Neural cell (in vitro differentiated cells): ENCODE measurements around the gene LY6G5B. TPM values are rescaled to one million over a fixed set of nuclear protein-coding genes. Genes with fewer than 3 reads are reported as not detected.

Source experiments
- H2AFZ ChIP-seq: fragments of 200-600, 300-800 bp; sonication (generic), shearing (Covaris generic); 2 replicates; pipeline ENCODE4 v1.6.0; 2014; ENCODE audit warnings: low read depth, mild to moderate bottlenecking, antibody characterized with exemption, low read length, moderate library complexity
- H3F3A ChIP-seq: fragments of 200-600 bp; shearing (Covaris generic); 2 replicates; pipeline ENCODE4 v1.6.1; 2016; ENCODE audit warnings: mild to moderate bottlenecking, moderate library complexity, mixed read lengths, antibody characterized with exemption, low read length; ENCODE audit not compliant: insufficient read depth, poor library complexity, severe bottlenecking
- H3K27ac ChIP-seq: fragments of 200-600, 300-800 bp; sonication (generic), shearing (Covaris generic); 2 replicates; pipeline ENCODE4 v1.5.1; 2014; ENCODE audit warnings: mild to moderate bottlenecking, low read length, moderate library complexity
- H3K27me3 ChIP-seq: fragments of 300-800, 200-600 bp; sonication (generic), shearing (Covaris generic); 2 replicates; pipeline ENCODE4 v1.6.0; 2014; ENCODE audit warnings: mild to moderate bottlenecking, low read depth, low read length, moderate library complexity; ENCODE audit not compliant: insufficient read depth
- H3K36me3 ChIP-seq: fragments of 300-800, 200-600 bp; sonication (generic), shearing (Covaris generic); 2 replicates; pipeline ENCODE4 v1.5.1; 2014; ENCODE audit warnings: mild to moderate bottlenecking, antibody characterized with exemption, low read length, moderate library complexity; ENCODE audit not compliant: insufficient read depth
- H3K4me2 ChIP-seq: fragments of 300-800, 200-600 bp; sonication (generic), shearing (Covaris generic); 2 replicates; pipeline ENCODE4 v1.6.0; 2014; ENCODE audit warnings: mild to moderate bottlenecking, low read length
- H3K4me3 ChIP-seq: fragments of 300-800, 200-600 bp; sonication (generic), shearing (Covaris generic); 2 replicates; pipeline ENCODE4 v1.5.1; 2014; ENCODE audit warnings: mild to moderate bottlenecking, low read length, moderate library complexity
- H3K79me2 ChIP-seq: fragments of 200-600 bp; shearing (Covaris generic); replicated peaks from 2 replicates; pipeline ENCODE4 v1.6.0; 2014; ENCODE audit warnings: mild to moderate bottlenecking, low read length, moderate library complexity; ENCODE audit not compliant: insufficient read depth
- H3K9ac ChIP-seq: fragments of 300-800, 200-600 bp; sonication (generic), shearing (Covaris generic); 2 replicates; pipeline ENCODE4 v1.6.1; 2016; ENCODE audit warnings: mild to moderate bottlenecking, low read length, mixed read lengths
- H3K9me2 ChIP-seq: fragments of 200-600 bp; shearing (Covaris generic); 2 replicates; pipeline ENCODE4 v1.6.1; 2016; ENCODE audit warnings: mild to moderate bottlenecking, low read length, mixed read lengths; ENCODE audit not compliant: insufficient read depth
- H3K9me3 ChIP-seq: fragments of 200-600, 300-800 bp; sonication (generic), shearing (Covaris generic); 2 replicates; pipeline ENCODE4 v1.6.1; 2016; ENCODE audit warnings: mild to moderate bottlenecking, mixed run types, low read length, moderate library complexity, mixed read lengths
- H4K20me1 ChIP-seq: fragments of 200-600 bp; shearing (Covaris generic); 2 replicates; pipeline ENCODE4 v1.6.1; 2016; ENCODE audit warnings: mild to moderate bottlenecking, mixed run types; ENCODE audit not compliant: insufficient read depth
- EP300 ChIP-seq: fragments of 450-650 bp; conservative IDR thresholded peaks from 2 replicates; pipeline ENCODE4 v1.6.1; 2014; ENCODE audit warnings: antibody characterized with exemption, mild to moderate bottlenecking, moderate library complexity; ENCODE audit not compliant: poor library complexity, severe bottlenecking
- EZH2 ChIP-seq: fragments of 200-600, 300-800 bp; shearing (Covaris generic), sonication (generic); IDR thresholded peaks from 2 replicates; pipeline ENCODE4 v1.6.1; 2014; ENCODE audit warnings: antibody characterized with exemption, low read length, borderline replicate concordance, mild to moderate bottlenecking; ENCODE audit not compliant: insufficient read depth, poor library complexity, severe bottlenecking
- MXI1 ChIP-seq: fragments of 450-650 bp; conservative IDR thresholded peaks from 2 replicates; pipeline ENCODE4 v1.6.1; 2014; ENCODE audit warnings: antibody characterized with exemption, mild to moderate bottlenecking; ENCODE audit not compliant: poor library complexity, severe bottlenecking
- POLR2AphosphoS5 ChIP-seq: IDR thresholded peaks from 2 replicates; pipeline ENCODE4 v1.6.1; 2012
- RAD21 ChIP-seq: fragments of 450-650 bp; conservative IDR thresholded peaks from 2 replicates; pipeline ENCODE4 v1.6.1; 2014; ENCODE audit warnings: antibody characterized with exemption, mild to moderate bottlenecking, moderate library complexity
- SMC3 ChIP-seq: fragments of 450-650 bp; conservative IDR thresholded peaks from 2 replicates; pipeline ENCODE4 v1.6.1; 2014; ENCODE audit warnings: antibody characterized with exemption, mild to moderate bottlenecking, moderate library complexity; ENCODE audit not compliant: poor library complexity
- TAF1 ChIP-seq: IDR thresholded peaks from 2 replicates; pipeline ENCODE4 v1.6.1; 2012; ENCODE audit warnings: low read depth
- polyA plus RNA-seq: library from polyadenylated mRNA; depleted of rRNA; stranded (reverse); fragments of >200 nt; gene quantifications from 2 replicates; pipeline ENCODE4 v1.2.3, GENCODE V29; 2014
- TF ChIP-seq, protein P1 (sequence below): fragments of 450-650 bp; IDR thresholded peaks from 2 replicates; pipeline ENCODE4 v1.5.1; 2014; ENCODE audit warnings: antibody characterized with exemption, mild to moderate bottlenecking, moderate library complexity; ENCODE audit not compliant: poor library complexity, severe bottlenecking
- TF ChIP-seq, protein P2 (sequence below): IDR thresholded peaks from 2 replicates; pipeline ENCODE4 v1.6.1; 2012; ENCODE audit warnings: borderline replicate concordance

LY6G5B gene
- polyA plus RNA-seq, 1 donor from 2014 or later: 4.0 TPM

DNA sequence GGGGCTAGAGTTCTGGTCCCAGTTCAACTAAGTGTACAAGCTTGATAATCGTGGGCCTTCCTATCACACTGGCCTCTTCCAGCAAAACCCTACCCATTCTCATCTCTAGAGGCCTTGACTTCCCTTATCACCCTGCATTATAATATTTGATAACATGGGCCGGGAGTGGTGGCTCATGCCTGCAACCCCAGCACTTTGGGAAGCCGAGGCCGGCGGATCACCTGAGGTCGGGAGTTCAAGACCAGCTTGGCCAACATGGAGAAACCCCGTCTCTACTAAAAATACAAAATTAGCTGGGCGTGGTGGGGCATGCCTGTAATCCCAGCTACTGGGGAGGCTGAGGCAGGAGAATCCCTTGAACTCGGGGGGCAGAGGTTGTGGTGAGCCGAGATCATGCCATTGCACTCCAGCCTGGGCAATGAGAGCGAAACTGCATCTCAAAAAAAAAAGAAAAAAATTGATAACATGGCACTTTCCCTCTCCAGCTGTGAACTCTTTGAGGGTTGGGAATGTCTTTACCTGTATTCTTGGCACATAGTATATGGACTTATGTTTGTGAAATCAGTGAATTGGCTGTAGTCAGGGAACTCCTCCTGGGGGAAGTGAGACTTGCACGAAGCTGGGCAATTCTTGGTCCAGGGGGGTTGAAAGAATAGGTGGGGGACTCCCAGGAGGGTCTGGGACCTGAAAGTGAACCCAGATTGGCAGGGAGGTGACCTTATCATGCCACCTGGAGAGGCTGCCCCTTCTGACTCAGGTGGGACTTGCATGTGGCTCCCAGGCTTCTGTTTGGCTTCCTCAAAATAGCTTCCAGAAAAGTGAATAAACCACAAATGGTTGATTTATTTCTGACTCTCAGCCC is 8.3 kb upstream of the LY6G5B start:
- H3K9ac ChIP-seq: peak overlapping the region; percentile 85
- no peaks in the 10 kb centered on the region for H3K36me3 ChIP-seq
- H2AFZ ChIP-seq: no peak overlapping the region
- no peaks in the 10 kb centered on the region for H4K20me1 ChIP-seq
- no peaks in the 10 kb centered on the region for H3K27me3 ChIP-seq
- H3K9me2 ChIP-seq: no peaks in the 10 kb centered on the region
- no peaks in the 10 kb centered on the region for H3F3A ChIP-seq
- peaks cover 45% of the 10 kb centered on the region for H3K79me2 ChIP-seq
- no peaks in the 10 kb centered on the region for H3K9me3 ChIP-seq
- TF ChIP-seq, protein P1, sequence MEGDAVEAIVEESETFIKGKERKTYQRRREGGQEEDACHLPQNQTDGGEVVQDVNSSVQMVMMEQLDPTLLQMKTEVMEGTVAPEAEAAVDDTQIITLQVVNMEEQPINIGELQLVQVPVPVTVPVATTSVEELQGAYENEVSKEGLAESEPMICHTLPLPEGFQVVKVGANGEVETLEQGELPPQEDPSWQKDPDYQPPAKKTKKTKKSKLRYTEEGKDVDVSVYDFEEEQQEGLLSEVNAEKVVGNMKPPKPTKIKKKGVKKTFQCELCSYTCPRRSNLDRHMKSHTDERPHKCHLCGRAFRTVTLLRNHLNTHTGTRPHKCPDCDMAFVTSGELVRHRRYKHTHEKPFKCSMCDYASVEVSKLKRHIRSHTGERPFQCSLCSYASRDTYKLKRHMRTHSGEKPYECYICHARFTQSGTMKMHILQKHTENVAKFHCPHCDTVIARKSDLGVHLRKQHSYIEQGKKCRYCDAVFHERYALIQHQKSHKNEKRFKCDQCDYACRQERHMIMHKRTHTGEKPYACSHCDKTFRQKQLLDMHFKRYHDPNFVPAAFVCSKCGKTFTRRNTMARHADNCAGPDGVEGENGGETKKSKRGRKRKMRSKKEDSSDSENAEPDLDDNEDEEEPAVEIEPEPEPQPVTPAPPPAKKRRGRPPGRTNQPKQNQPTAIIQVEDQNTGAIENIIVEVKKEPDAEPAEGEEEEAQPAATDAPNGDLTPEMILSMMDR: no peak
- TF ChIP-seq TAF1 (no peak), MXI1 (no peak), EZH2 (no peak), RAD21 (no peak), POLR2AphosphoS5 (no peak), SMC3 (no peak), EP300 (no peak)
- TF ChIP-seq, protein P2, sequence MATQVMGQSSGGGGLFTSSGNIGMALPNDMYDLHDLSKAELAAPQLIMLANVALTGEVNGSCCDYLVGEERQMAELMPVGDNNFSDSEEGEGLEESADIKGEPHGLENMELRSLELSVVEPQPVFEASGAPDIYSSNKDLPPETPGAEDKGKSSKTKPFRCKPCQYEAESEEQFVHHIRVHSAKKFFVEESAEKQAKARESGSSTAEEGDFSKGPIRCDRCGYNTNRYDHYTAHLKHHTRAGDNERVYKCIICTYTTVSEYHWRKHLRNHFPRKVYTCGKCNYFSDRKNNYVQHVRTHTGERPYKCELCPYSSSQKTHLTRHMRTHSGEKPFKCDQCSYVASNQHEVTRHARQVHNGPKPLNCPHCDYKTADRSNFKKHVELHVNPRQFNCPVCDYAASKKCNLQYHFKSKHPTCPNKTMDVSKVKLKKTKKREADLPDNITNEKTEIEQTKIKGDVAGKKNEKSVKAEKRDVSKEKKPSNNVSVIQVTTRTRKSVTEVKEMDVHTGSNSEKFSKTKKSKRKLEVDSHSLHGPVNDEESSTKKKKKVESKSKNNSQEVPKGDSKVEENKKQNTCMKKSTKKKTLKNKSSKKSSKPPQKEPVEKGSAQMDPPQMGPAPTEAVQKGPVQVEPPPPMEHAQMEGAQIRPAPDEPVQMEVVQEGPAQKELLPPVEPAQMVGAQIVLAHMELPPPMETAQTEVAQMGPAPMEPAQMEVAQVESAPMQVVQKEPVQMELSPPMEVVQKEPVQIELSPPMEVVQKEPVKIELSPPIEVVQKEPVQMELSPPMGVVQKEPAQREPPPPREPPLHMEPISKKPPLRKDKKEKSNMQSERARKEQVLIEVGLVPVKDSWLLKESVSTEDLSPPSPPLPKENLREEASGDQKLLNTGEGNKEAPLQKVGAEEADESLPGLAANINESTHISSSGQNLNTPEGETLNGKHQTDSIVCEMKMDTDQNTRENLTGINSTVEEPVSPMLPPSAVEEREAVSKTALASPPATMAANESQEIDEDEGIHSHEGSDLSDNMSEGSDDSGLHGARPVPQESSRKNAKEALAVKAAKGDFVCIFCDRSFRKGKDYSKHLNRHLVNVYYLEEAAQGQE: no peak
- peak overlapping the region; percentile 62 for H3K27ac ChIP-seq
- H3K4me2 ChIP-seq: peak overlapping the region; percentile 75
- peak overlapping the region; percentile 85 for H3K4me3 ChIP-seq

DNA sequence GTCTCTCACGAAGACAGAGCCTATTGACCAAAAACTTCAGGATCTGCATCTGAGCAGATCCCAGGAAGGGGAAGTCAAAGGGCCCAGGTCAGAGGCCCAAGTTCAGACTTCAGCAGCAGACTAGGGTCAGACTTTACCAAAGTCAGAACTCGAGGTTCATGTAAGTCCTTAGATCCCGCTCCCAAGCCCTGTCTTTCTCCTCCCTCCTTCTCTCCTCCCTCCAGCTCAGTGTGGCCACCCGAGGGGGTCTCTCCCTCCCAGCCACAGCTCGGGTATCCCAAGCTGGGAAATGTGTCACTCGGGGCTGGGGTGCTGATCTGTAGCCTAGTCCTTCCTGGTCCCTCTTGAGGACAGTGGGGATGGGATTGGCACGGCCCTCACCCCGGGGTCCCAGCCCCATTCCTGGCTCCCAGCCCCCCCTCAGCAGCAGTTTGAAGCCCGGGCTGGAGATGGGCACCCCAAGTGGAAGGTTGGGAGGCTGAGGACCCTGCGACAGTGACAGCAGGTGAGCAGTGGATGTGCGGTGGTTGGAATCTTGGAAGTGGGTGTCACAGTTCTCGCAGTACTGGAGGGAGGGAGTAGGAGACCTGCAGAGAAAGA is 7.6 kb upstream of the LY6G5B start:
- Histone ChIP-seq H3K79me2 (peaks cover 50% of the 10 kb centered on the region), H3K27me3 (no peaks in the 10 kb centered on the region), H3K9me2 (no peaks in the 10 kb centered on the region), H3K27ac (no peak overlapping the region), H4K20me1 (no peaks in the 10 kb centered on the region), H3K4me3 (no peak overlapping the region), H2AFZ (no peak overlapping the region), H3K4me2 (no peak overlapping the region), H3K36me3 (no peaks in the 10 kb centered on the region), H3F3A (no peaks in the 10 kb centered on the region), H3K9me3 (no peaks in the 10 kb centered on the region), H3K9ac (no peak overlapping the region)
- TF ChIP-seq EP300: no peak
- TF ChIP-seq, protein P2: no peak
